ENCODE data around the gene SMIM32.

- TF ChIP-seq ATF2 (CRISPR knock-in tag; IDR thresholded peaks at IDR 0.05; ENCODE audit: borderline replicate concordance, low read depth), result no peak
- TF ChIP-seq NR3C1 (CRISPR knock-in tag; conservative IDR thresholded peaks at IDR 0.05; ENCODE audit: low read depth), result no peak
- TF ChIP-seq, protein P1, sequence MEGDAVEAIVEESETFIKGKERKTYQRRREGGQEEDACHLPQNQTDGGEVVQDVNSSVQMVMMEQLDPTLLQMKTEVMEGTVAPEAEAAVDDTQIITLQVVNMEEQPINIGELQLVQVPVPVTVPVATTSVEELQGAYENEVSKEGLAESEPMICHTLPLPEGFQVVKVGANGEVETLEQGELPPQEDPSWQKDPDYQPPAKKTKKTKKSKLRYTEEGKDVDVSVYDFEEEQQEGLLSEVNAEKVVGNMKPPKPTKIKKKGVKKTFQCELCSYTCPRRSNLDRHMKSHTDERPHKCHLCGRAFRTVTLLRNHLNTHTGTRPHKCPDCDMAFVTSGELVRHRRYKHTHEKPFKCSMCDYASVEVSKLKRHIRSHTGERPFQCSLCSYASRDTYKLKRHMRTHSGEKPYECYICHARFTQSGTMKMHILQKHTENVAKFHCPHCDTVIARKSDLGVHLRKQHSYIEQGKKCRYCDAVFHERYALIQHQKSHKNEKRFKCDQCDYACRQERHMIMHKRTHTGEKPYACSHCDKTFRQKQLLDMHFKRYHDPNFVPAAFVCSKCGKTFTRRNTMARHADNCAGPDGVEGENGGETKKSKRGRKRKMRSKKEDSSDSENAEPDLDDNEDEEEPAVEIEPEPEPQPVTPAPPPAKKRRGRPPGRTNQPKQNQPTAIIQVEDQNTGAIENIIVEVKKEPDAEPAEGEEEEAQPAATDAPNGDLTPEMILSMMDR (IDR thresholded peaks at IDR 0.05), result no peak
- TF ChIP-seq NR2C2 (CRISPR knock-in tag; IDR thresholded peaks at IDR 0.05), result no peak
- TF ChIP-seq ZNF263 (CRISPR knock-in tag; IDR thresholded peaks at IDR 0.05; ENCODE audit: low read depth), result no peak
- TF ChIP-seq MAX (CRISPR knock-in tag; IDR thresholded peaks at IDR 0.05), result no peak
- TF ChIP-seq, protein P2, sequence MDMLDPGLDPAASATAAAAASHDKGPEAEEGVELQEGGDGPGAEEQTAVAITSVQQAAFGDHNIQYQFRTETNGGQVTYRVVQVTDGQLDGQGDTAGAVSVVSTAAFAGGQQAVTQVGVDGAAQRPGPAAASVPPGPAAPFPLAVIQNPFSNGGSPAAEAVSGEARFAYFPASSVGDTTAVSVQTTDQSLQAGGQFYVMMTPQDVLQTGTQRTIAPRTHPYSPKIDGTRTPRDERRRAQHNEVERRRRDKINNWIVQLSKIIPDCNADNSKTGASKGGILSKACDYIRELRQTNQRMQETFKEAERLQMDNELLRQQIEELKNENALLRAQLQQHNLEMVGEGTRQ (CRISPR knock-in tag; IDR thresholded peaks at IDR 0.05), result no peak
- TF ChIP-seq ATF1 (CRISPR knock-in tag; IDR thresholded peaks at IDR 0.05), result no peak
- no peak for TF ChIP-seq TEAD4 (CRISPR knock-in tag; IDR thresholded peaks at IDR 0.05)
- TF ChIP-seq MLX (CRISPR knock-in tag; IDR thresholded peaks at IDR 0.05), result no peak
- no peak for TF ChIP-seq NR1H2 (CRISPR knock-in tag; IDR thresholded peaks at IDR 0.05)
- TF ChIP-seq, protein P3, sequence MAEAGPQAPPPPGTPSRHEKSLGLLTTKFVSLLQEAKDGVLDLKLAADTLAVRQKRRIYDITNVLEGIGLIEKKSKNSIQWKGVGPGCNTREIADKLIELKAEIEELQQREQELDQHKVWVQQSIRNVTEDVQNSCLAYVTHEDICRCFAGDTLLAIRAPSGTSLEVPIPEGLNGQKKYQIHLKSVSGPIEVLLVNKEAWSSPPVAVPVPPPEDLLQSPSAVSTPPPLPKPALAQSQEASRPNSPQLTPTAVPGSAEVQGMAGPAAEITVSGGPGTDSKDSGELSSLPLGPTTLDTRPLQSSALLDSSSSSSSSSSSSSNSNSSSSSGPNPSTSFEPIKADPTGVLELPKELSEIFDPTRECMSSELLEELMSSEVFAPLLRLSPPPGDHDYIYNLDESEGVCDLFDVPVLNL (CRISPR knock-in tag; IDR thresholded peaks at IDR 0.05; ENCODE audit: borderline replicate concordance, low read depth), result no peak
- TF ChIP-seq PRDM15 (CRISPR knock-in tag; IDR thresholded peaks at IDR 0.05), result no peak
- TF ChIP-seq TEAD1 (CRISPR knock-in tag; IDR thresholded peaks at IDR 0.05), result no peak
Measured at GRCh38 chr5:136155078-136155477, 37.9 kb downstream of the SMIM32 start.
